GM12878 (cell line): ENCODE results near the gene RNF31. TPM values are rescaled to one million over a fixed set of nuclear protein-coding genes. Genes with fewer than 3 reads are reported as not detected.

Source experiments
- ATAC-seq: fragments of 200-7000 bp; cut with Tn5 transposase; 3 replicates; pipeline ENCODE4 v1.9.1; 2020; ENCODE audit warnings: mild to moderate bottlenecking, moderate library complexity
- BruUV-seq: library from RNA; stranded (reverse); fragments of 400-500 nt; replicated peaks from 2 replicates; lab custom pipeline; 2021; lab: Mats Ljungman, UMichigan
- CTCF ChIA-PET: fragments of 300-600 bp; sonication (Branson Sonifier 250); formaldehyde crosslinking; extraction: SDS; loops from one replicate; lab custom pipeline; 2021; ENCODE audit warnings: inconsistent platforms; lab: Yijun Ruan, JAX
- POLR2A ChIA-PET: fragments of 350-600 bp; formaldehyde crosslinking; extraction: SDS; loops from one replicate; lab custom pipeline; 2021; ENCODE audit warnings: inconsistent platforms; lab: Charles Lee
- RAD21 ChIA-PET: fragments of 300-600 bp; sonication (Branson Sonifier 250); formaldehyde crosslinking; loops from one replicate; lab custom pipeline; 2023; ENCODE audit warnings: antibody characterized with exemption; ENCODE audit not compliant: unreplicated experiment; lab: Charles Lee
- SMC1A ChIA-PET: fragments of 300-600 bp; sonication (Branson Sonifier 250); formaldehyde crosslinking; loops from one replicate; lab custom pipeline; 2023; ENCODE audit not compliant: unreplicated experiment, uncharacterized antibody; lab: Charles Lee
- DNase-seq: peaks from one replicate; pipeline ENCODE4 v3.0.0-alpha.2; 2011; ENCODE audit warnings: low read depth, low spot score
- FAIRE-seq: peaks from 3 replicates; lab custom pipeline; 2011; peaks lifted over from hg19 to GRCh38; lab: Jason Lieb, UNC
- H2AFZ ChIP-seq: 2 replicates; pipeline ENCODE4 v1.6.0; 2011; ENCODE audit warnings: low read depth, low read length, control low read depth; ENCODE audit not compliant: control insufficient read depth
- H3K27ac ChIP-seq: 2 replicates; pipeline ENCODE4 v1.5.1; 2011; ENCODE audit warnings: control low read depth; ENCODE audit not compliant: control insufficient read depth, insufficient read depth
- H3K27me3 ChIP-seq, 2 experiments: replicated peaks in 1 of 2; 2 replicates each; pipeline versions ENCODE4 v1.6.0 to v1.6.1; 2011; ENCODE audit warnings: low read length in 1 of 2; ENCODE audit not compliant: control insufficient read depth in 2 of 2, insufficient read depth in 2 of 2
- H3K36me3 ChIP-seq, 2 experiments: 2 replicates each; pipeline ENCODE4 v1.5.1; 2011; ENCODE audit warnings: low read length in 1 of 2; ENCODE audit not compliant: control insufficient read depth in 2 of 2, insufficient read depth in 2 of 2
- H3K4me1 ChIP-seq: 2 replicates; pipeline ENCODE4 v1.6.1; 2011; ENCODE audit warnings: mild to moderate bottlenecking, low read length, moderate library complexity, mixed read lengths; ENCODE audit not compliant: control insufficient read depth, insufficient read depth
- H3K4me2 ChIP-seq: 2 replicates; pipeline ENCODE4 v1.6.0; 2011; ENCODE audit warnings: control low read depth; ENCODE audit not compliant: control insufficient read depth, insufficient read depth
- H3K4me3 ChIP-seq: fragments of 200-600 bp; sonication (generic); 2 replicates; pipeline ENCODE4 v1.5.1; 2016
- H3K79me2 ChIP-seq: 2 replicates; pipeline ENCODE4 v1.6.0; 2011; ENCODE audit warnings: low read length; ENCODE audit not compliant: control insufficient read depth, insufficient read depth
- H3K9ac ChIP-seq: 2 replicates; pipeline ENCODE4 v1.8.0; 2011; ENCODE audit warnings: low read length, control low read depth, mixed read lengths; ENCODE audit not compliant: control insufficient read depth, insufficient read depth
- H3K9me3 ChIP-seq: replicated peaks from 3 replicates; pipeline ENCODE4 v1.5.1; 2011; ENCODE audit warnings: mild to moderate bottlenecking, low read length; ENCODE audit not compliant: control insufficient read depth, insufficient read depth
- H4K20me1 ChIP-seq: 2 replicates; pipeline ENCODE4 v1.6.0; 2011; ENCODE audit not compliant: control insufficient read depth, insufficient read depth
- FOXK2 ChIP-seq: fragments of 450-650 bp; IDR thresholded peaks from 2 replicates; pipeline ENCODE4 v1.6.1; 2017; ENCODE audit warnings: mild to moderate bottlenecking, moderate library complexity
- NFXL1 ChIP-seq: fragments of 450-650 bp; IDR thresholded peaks from 2 replicates; pipeline ENCODE4 v1.6.1; 2017; ENCODE audit warnings: antibody characterized with exemption, mild to moderate bottlenecking, borderline replicate concordance
- RAD21 ChIP-seq: IDR thresholded peaks from 2 replicates; pipeline ENCODE4 v1.6.1; 2011; ENCODE audit warnings: mild to moderate bottlenecking, low read depth, low read length, moderate library complexity; ENCODE audit not compliant: insufficient read depth
- SMAD1 ChIP-seq: fragments of 450-650 bp; IDR thresholded peaks from 2 replicates; pipeline ENCODE4 v1.6.1; 2018; ENCODE audit warnings: mild to moderate bottlenecking, low read depth; ENCODE audit not compliant: partially characterized antibody
- TARDBP ChIP-seq: IDR thresholded peaks from 2 replicates; pipeline ENCODE4 v1.6.1; 2016; ENCODE audit warnings: borderline replicate concordance
- TCF12 ChIP-seq: IDR thresholded peaks from 2 replicates; pipeline ENCODE4 v1.6.1; 2011; ENCODE audit warnings: low read depth, mild to moderate bottlenecking, low read length
- WGBS: methylation state at CpG from one replicate; pipeline ENCODE4 v1.1.6; 2016; ENCODE audit warnings: low lambda C conversion rate; ENCODE audit not compliant: insufficient replicate concordance, insufficient coverage; ENCODE audit errors: missing lambda C conversion rate; 5-methylcytosine and 5-hydroxymethylcytosine counted together
- in situ Hi-C: fragments of 300-500 bp; cut with MboI; formaldehyde crosslinking; loops from 9 replicates; pipeline ENCODE4 v1.14.3; 2018; ENCODE audit warnings: mixed read lengths
- intact Hi-C: fragments of 100-400 bp; cut with micrococcal nuclease; formaldehyde crosslinking; loops from one replicate; pipeline ENCODE4 v1.14.2; 2022; ENCODE audit not compliant: unreplicated experiment
- polyA plus RNA-seq, 11 experiments: library from polyadenylated mRNA; depleted of rRNA in 4 of 11; unstranded in 6 of 11; stranded (reverse) in 5 of 11; fragments of >200 nt; fragmentation: Nextera tagmentation in 4 of 11; fragmentation: Illumina TruSeq in 1 of 11; extraction: Ambion mirVana in 4 of 11; extraction: Trizol in 1 of 11; gene quantifications; 1 replicate in 1 of 11; 2 replicates in 10 of 11; pipeline versions ENCODE4 v1.2.1 to v1.2.3, GENCODE V29; 2011 to 2016; ENCODE audit warnings: inconsistent platforms in 2 of 11, missing spikeins in 2 of 11, low read depth in 1 of 11
- total RNA-seq, 4 experiments: library from RNA; depleted of rRNA in 3 of 4; stranded (reverse); fragments of >200 nt in 3 of 4; fragmentation: Illumina TruSeq in 1 of 4; extraction: Trizol in 1 of 4; gene quantifications; 2 replicates each; pipeline versions ENCODE4 v1.2.1 to v1.2.3, GENCODE V29; 2013 to 2021
- TF ChIP-seq, protein P1 (sequence below): fragments of 450-650 bp; IDR thresholded peaks from 2 replicates; pipeline ENCODE4 v1.6.1; 2017; ENCODE audit warnings: borderline replicate concordance
- TF ChIP-seq, protein P2 (sequence below): fragments of 450-650 bp; formaldehyde crosslinking; IDR thresholded peaks from 2 replicates; pipeline ENCODE4 v1.4.0; 2022; ENCODE audit warnings: mild to moderate bottlenecking, moderate library complexity

RNF31 gene
- total and polyA plus RNA-seq, 10 of the 15 experiments (the other 5 are each of a cell fraction or from before 2014, with no cell fraction given) = 8.5 to 92.7 (median 52.0) TPM

DNA sequence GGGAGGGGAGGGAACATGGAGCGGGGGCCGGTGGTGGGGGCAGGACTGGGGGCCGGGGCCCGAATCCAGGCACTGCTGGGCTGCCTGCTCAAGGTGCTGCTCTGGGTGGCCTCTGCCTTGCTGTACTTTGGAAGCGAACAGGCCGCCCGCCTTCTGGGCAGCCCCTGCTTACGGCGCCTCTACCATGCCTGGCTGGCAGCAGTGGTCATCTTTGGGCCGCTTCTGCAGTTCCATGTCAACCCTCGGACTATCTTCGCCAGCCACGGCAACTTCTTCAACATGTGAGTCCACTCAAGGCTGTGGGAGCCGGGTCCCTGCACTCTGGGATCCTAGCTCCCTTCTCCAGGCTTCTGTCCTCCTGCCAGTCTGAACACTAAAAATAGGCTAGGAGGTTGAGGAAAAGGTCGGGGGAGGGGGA lies 15.7 kb upstream of the RNF31 start (continued):
- TF ChIP-seq TARDBP = no peak
- TF ChIP-seq, protein P1, sequence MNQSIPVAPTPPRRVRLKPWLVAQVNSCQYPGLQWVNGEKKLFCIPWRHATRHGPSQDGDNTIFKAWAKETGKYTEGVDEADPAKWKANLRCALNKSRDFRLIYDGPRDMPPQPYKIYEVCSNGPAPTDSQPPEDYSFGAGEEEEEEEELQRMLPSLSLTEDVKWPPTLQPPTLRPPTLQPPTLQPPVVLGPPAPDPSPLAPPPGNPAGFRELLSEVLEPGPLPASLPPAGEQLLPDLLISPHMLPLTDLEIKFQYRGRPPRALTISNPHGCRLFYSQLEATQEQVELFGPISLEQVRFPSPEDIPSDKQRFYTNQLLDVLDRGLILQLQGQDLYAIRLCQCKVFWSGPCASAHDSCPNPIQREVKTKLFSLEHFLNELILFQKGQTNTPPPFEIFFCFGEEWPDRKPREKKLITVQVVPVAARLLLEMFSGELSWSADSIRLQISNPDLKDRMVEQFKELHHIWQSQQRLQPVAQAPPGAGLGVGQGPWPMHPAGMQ = no peak
- TF ChIP-seq, protein P2, sequence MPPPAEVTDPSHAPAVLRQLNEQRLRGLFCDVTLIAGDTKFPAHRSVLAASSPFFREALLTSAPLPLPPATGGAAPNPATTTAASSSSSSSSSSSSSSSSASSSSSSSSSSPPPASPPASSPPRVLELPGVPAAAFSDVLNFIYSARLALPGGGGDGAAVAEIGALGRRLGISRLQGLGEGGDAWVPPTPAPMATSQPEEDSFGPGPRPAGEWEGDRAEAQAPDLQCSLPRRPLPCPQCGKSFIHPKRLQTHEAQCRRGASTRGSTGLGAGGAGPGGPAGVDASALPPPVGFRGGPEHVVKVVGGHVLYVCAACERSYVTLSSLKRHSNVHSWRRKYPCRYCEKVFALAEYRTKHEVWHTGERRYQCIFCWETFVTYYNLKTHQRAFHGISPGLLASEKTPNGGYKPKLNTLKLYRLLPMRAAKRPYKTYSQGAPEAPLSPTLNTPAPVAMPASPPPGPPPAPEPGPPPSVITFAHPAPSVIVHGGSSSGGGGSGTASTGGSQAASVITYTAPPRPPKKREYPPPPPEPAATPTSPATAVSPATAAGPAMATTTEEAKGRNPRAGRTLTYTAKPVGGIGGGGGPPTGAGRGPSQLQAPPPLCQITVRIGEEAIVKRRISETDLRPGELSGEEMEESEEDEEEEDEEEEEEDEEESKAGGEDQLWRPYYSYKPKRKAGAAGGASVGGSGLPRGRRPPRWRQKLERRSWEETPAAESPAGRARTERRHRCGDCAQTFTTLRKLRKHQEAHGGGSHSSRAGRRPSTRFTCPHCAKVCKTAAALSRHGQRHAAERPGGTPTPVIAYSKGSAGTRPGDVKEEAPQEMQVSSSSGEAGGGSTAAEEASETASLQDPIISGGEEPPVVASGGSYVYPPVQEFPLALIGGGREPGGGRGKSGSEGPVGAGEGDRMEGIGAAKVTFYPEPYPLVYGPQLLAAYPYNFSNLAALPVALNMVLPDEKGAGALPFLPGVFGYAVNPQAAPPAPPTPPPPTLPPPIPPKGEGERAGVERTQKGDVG (CRISPR knock-in tag) = no peak
- TF ChIP-seq, all 136 proteins: peak for 0

DNA sequence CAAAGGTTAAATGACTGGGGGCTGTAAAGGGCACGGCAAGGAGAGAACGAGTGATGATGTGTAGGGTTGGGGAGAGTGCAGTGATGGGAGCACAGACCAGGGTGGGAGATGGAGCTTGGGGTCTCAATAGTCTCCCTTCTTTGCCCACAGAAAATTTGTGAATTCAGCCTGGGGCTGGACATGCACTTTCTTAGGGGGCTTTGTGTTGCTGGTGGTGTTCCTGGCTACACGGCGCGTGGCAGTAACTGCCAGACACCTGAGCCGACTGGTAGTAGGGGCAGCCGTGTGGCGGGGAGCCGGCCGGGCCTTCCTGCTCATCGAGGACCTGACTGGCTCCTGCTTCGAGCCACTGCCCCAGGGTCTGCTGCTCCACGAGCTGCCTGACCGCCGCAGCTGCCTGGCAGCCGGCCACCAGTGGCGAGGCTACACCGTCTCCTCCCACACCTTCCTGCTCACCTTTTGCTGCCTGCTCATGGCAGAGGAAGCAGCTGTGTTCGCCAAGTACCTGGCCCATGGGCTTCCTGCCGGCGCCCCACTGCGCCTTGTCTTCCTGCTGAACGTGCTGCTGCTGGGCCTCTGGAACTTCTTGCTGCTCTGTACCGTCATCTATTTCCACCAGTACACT lies 15.1 kb upstream of the RNF31 start:
- CTCF ChIA-PET = interaction anchor here (1.6 kb wide), 1 partner anchor 41 kb away, joined by 4 read pairs; no protein-coding TSS in a partner anchor

More for the DNA sequence above, 15.1 kb upstream of the RNF31 start:
- Histone ChIP-seq H3K4me3 (no peak overlapping the region), H3K27ac (no peak overlapping the region), H3K27me3 (no peaks in the 10 kb centered on the region), H3K4me1 (peaks cover 28% of the 10 kb centered on the region), H3K9me3 (no peaks in the 10 kb centered on the region), H3K79me2 (peaks cover 15% of the 10 kb centered on the region), H3K36me3 (no peaks in the 10 kb centered on the region; a peak in 1 of 4 replicates), H3K4me2 (no peak overlapping the region; the same call in 1 of the 2 replicates), H2AFZ (no peak overlapping the region), H4K20me1 (no peaks in the 10 kb centered on the region), H3K9ac (no peak overlapping the region)
- ChIA-PET SMC1A (interaction anchor here (0.9 kb wide), 2 partner anchors 9 to 18 kb away, joined by 3 to 4 read pairs; no protein-coding TSS in a partner anchor), POLR2A (interaction anchor here (11.6 kb wide), 1 partner anchor 11 kb away, joined by 276 read pairs; the partner anchor contains the start of genes DCAF11 and NRL), RAD21 (no interaction called here)
- intact Hi-C loops (no loop called here), in situ Hi-C loops (no loop called here)
- FAIRE-seq (no peak), ATAC-seq (no peak), DNase-seq (no peak)
- WGBS = 46% methylated on average over 24 of the region's 24 CpGs
- TF ChIP-seq SMAD1 (no peak), TCF12 (0 out of 2 replicates have a peak, but pooled peaks have one; percentile 29), RAD21 (no peak), FOXK2 (no peak), NFXL1 (no peak)
- no TSS peak for BruUV-seq
